ENCODE measurements around the gene RESP18.

Gene RESP18

DNA sequence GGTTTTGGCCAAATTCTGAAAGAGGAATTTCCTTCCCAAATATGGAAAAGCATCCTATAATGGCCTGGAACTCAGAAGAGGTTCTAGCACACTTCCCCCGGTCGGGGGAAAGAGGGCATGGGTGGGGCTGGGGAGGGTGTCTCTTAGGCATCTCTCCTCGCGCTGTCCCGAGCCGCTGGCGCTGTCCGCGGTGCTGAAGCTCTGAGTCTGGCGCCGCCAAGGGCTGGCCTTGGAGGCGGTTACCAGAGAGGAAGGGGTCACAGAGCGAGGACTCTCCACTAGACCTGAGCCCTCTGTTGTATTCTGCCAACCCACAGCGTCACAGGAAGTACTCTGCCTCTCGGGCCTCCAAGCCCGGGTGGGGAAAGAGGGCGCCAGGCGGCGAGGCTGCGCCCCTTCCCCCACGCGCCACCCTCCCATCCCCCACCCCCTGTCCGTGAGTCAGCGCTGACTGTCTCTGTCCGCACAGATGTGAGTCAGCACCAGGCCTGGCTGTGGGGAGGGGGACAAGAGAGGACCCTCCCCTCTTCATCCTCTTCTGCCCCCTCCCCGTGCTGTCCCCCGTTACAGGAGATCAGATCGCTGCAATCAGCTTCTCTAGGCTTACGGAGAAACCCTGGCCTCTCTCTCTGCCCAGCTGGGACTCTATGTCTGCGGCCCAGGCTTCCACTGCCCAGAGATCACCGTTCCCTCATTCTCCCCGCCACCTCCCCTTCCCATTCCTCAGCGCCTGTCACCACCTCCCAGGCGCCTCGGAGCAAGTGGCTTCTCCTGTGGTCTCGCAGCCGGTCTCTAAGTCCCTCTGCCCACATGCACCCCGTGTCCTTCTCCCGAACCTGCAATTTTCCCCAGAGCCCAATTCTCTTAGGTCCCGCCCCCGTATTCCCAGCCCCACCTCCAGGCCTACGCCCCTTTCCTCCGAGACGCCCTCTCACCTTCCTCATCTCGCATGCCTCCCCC lies 24.1 kb downstream of the RESP18 start:
- Histone ChIP-seq H3K27me3 (ENCODE audit: insufficient read depth, low read length, poor library complexity) (peaks cover 7% of the 10 kb centered on the region), H3K79me2 (ENCODE audit: insufficient read depth, low read length) (no peaks in the 10 kb centered on the region), H3K36me3 (ENCODE audit: insufficient read depth, low read length) (no peaks in the 10 kb centered on the region), H3K9me3 (ENCODE audit: insufficient read depth, low read length, severe bottlenecking) (no peaks in the 10 kb centered on the region), H3K4me3 (ENCODE audit: low read depth in 1 of 2, low read length in 2 of 2) (no peak overlapping the region), H3K4me1 (ENCODE audit: insufficient read depth, low read length) (peaks cover 6% of the 10 kb centered on the region), H2AFZ (ENCODE audit: low read depth, low read length) (no peak overlapping the region), H3K4me2 (ENCODE audit: insufficient read depth, low read length) (no peak overlapping the region), H4K20me1 (ENCODE audit: insufficient read depth, low read length) (peaks cover 8% of the 10 kb centered on the region), H3K9ac (ENCODE audit: low read depth, low read length) (no peak overlapping the region), H3K27ac (ENCODE audit: low read length) (no peak overlapping the region)
- TF ChIP-seq, protein P1, sequence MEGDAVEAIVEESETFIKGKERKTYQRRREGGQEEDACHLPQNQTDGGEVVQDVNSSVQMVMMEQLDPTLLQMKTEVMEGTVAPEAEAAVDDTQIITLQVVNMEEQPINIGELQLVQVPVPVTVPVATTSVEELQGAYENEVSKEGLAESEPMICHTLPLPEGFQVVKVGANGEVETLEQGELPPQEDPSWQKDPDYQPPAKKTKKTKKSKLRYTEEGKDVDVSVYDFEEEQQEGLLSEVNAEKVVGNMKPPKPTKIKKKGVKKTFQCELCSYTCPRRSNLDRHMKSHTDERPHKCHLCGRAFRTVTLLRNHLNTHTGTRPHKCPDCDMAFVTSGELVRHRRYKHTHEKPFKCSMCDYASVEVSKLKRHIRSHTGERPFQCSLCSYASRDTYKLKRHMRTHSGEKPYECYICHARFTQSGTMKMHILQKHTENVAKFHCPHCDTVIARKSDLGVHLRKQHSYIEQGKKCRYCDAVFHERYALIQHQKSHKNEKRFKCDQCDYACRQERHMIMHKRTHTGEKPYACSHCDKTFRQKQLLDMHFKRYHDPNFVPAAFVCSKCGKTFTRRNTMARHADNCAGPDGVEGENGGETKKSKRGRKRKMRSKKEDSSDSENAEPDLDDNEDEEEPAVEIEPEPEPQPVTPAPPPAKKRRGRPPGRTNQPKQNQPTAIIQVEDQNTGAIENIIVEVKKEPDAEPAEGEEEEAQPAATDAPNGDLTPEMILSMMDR (IDR thresholded peaks at IDR 0.05; ENCODE audit: borderline replicate concordance, extremely low read depth, low read length, poor library complexity, severe bottlenecking) = peak; percentile 17
- TF ChIP-seq EZH2 (IDR thresholded peaks at IDR 0.05; ENCODE audit: borderline replicate concordance, low read depth, low read length, severe bottlenecking) = no peak
- DNase-seq = peak; percentile 83
- peak; percentile 100 for ATAC-seq (ENCODE audit: insufficient read depth, low read depth)

DNA sequence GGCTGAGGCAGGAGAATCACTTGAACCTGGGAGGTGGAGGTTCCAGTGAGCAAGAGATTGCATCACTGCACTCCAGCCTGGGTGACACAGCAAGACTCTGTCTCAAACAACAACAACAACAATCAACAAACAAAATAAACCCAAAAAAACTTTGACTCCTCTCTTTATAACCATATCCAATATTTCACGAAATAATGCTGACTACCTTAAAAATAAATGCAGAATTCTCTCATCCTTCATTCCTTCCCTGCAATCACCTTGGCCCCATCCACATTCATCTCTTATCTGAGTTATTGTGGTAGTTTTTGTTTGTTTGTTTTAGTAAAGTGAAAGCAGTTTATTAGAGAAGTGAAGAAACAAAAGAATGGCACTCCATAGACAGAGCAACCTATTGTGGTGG lies 26.5 kb downstream of the RESP18 start:
- Histone ChIP-seq H3K9me3 (ENCODE audit: insufficient read depth, low read length, severe bottlenecking) (no peaks in the 10 kb centered on the region), H3K4me2 (ENCODE audit: insufficient read depth, low read length) (no peak overlapping the region), H3K27ac (ENCODE audit: low read length) (no peak overlapping the region), H4K20me1 (ENCODE audit: insufficient read depth, low read length) (peaks cover 11% of the 10 kb centered on the region), H3K36me3 (ENCODE audit: insufficient read depth, low read length) (no peaks in the 10 kb centered on the region), H3K27me3 (ENCODE audit: insufficient read depth, low read length, poor library complexity) (peaks cover 16% of the 10 kb centered on the region), H3K9ac (ENCODE audit: low read depth, low read length) (no peak overlapping the region), H2AFZ (ENCODE audit: low read depth, low read length) (no peak overlapping the region), H3K4me3 (ENCODE audit: low read depth in 1 of 2, low read length in 2 of 2) (no peak overlapping the region), H3K4me1 (ENCODE audit: insufficient read depth, low read length) (no peaks in the 10 kb centered on the region), H3K79me2 (ENCODE audit: insufficient read depth, low read length) (no peaks in the 10 kb centered on the region)
- ATAC-seq (ENCODE audit: insufficient read depth, low read depth) (no peak), DNase-seq (no peak)
- no peak for TF ChIP-seq EZH2 (IDR thresholded peaks at IDR 0.05; ENCODE audit: borderline replicate concordance, low read depth, low read length, severe bottlenecking)
- TF ChIP-seq, protein P1 (IDR thresholded peaks at IDR 0.05; ENCODE audit: borderline replicate concordance, extremely low read depth, low read length, poor library complexity, severe bottlenecking) = no peak

DNA sequence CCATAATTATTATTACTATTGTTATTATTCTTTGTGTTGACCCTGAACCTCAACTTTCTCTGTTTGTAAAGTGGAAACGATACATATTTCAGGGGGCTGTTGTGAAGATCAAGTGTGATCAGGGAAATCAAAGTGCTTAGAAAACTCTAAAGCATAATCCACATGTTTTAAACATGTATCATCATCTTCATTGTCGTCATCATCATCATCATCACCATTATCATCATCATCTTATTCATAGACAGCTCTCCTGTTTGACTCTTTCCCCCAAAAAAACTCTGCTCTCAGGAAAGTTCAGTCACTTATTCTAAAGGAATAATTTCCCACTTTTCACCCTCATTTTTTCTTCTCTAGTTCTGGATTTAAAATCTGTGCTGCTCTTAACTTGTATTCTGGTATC lies 28.3 kb downstream of the RESP18 start:
- DNase-seq (no peak), ATAC-seq (ENCODE audit: insufficient read depth, low read depth) (no peak)
- H3K27ac ChIP-seq (ENCODE audit: low read length) = no peak overlapping the region
- peaks cover 11% of the 10 kb centered on the region for H4K20me1 ChIP-seq (ENCODE audit: insufficient read depth, low read length)
- no peak overlapping the region for H3K9ac ChIP-seq (ENCODE audit: low read depth, low read length)
- TF ChIP-seq EZH2 (IDR thresholded peaks at IDR 0.05; ENCODE audit: borderline replicate concordance, low read depth, low read length, severe bottlenecking) = no peak
- TF ChIP-seq, protein P1 (IDR thresholded peaks at IDR 0.05; ENCODE audit: borderline replicate concordance, extremely low read depth, low read length, poor library complexity, severe bottlenecking) = no peak
- no peaks in the 10 kb centered on the region for H3K36me3 ChIP-seq (ENCODE audit: insufficient read depth, low read length)
- H2AFZ ChIP-seq (ENCODE audit: low read depth, low read length) = no peak overlapping the region
- H3K4me2 ChIP-seq (ENCODE audit: insufficient read depth, low read length) = no peak overlapping the region
- no peaks in the 10 kb centered on the region for H3K9me3 ChIP-seq (ENCODE audit: insufficient read depth, low read length, severe bottlenecking)
- no peaks in the 10 kb centered on the region for H3K79me2 ChIP-seq (ENCODE audit: insufficient read depth, low read length)
- H3K27me3 ChIP-seq (ENCODE audit: insufficient read depth, low read length, poor library complexity) = peaks cover 34% of the 10 kb centered on the region
- H3K4me1 ChIP-seq (ENCODE audit: insufficient read depth, low read length) = no peaks in the 10 kb centered on the region
- no peak overlapping the region for H3K4me3 ChIP-seq (ENCODE audit: low read depth in 1 of 2, low read length in 2 of 2)

All from DND-41 (cell line).